ENCODE data around the gene RPL32. TPM values are rescaled to one million over a fixed set of nuclear protein-coding genes. Genes with fewer than 3 reads are reported as not detected.

Gene RPL32
- total and polyA plus RNA-seq, 2 of the 4 experiments (the other 2 are of a cell fraction) = 566 to 1,856 TPM

GRCh38 chr3:12866836-12867235, 25.5 kb upstream of the RPL32 start:
- Histone ChIP-seq H3K27me3 (ENCODE audit: control insufficient read depth, insufficient read depth, low read length) (peaks cover 30% of the 10 kb centered on the region), H3K4me1 (ENCODE audit: control insufficient read depth, insufficient read depth, low read length) (no peaks in the 10 kb centered on the region; the same call in 1 of the 2 replicates), H2BK120ac (ENCODE audit: low read depth, low read length) (no peak overlapping the region), H3K4me3 (ENCODE audit: insufficient read depth, low read depth, low read length) (no peak overlapping the region), H2AK9ac (replicated peaks; ENCODE audit: low read depth, low read length, poor library complexity) (no peak overlapping the region), H4K8ac (ENCODE audit: low read depth in 2 of 2, low read length in 2 of 2) (no peak overlapping the region), H2BK20ac (ENCODE audit: low read depth, low read length) (no peak overlapping the region), H3K36me3 (ENCODE audit: control insufficient read depth, insufficient read depth, low read length) (no peaks in the 10 kb centered on the region), H3K9ac (ENCODE audit: low read depth, low read length) (no peak overlapping the region), H2BK15ac (ENCODE audit: low read depth, low read length) (no peak overlapping the region), H4K20me1 (ENCODE audit: insufficient read depth, low read length) (no peaks in the 10 kb centered on the region), H3K4me2 (ENCODE audit: low read depth, low read length) (no peak overlapping the region), H3K4ac (ENCODE audit: low read depth, low read length) (no peak overlapping the region), H3K14ac (replicated peaks; ENCODE audit: low read depth, low read length) (no peak overlapping the region), H4K91ac (ENCODE audit: insufficient read depth, low read depth, low read length) (no peak overlapping the region), H2AK5ac (ENCODE audit: low read depth, low read length) (no peak overlapping the region), H3K18ac (ENCODE audit: low read depth, low read length) (no peak overlapping the region), H3K79me1 (ENCODE audit: low read depth in 1 of 2, low read length in 2 of 2) (no peaks in the 10 kb centered on the region), H3K9me1 (ENCODE audit: insufficient read depth, low read length) (no peaks in the 10 kb centered on the region; the same call in 1 of the 2 replicates), H3K9me3 (ENCODE audit: control insufficient read depth, insufficient read depth, low read length) (peaks cover 7% of the 10 kb centered on the region), H2BK5ac (ENCODE audit: low read depth, low read length, poor library complexity, severe bottlenecking) (no peak overlapping the region), H4K5ac (ENCODE audit: low read depth, low read length) (no peak overlapping the region), H3K23ac (ENCODE audit: low read depth, low read length) (no peak overlapping the region), H3K56ac (ENCODE audit: extremely low read depth, insufficient read depth, low read length) (no peak overlapping the region), H3K27ac (ENCODE audit: insufficient read depth, low read length) (no peak overlapping the region), H2AFZ (replicated peaks; ENCODE audit: low read length, poor library complexity) (no peak overlapping the region)
- CTCF ChIA-PET = no interaction called here
- WGBS, 2 experiments (ENCODE audit: extremely low coverage in 2 of 2, insufficient read length in 1 of 2) = no CpG with 5 or more reads among the region's 6 CpGs
- TF ChIP-seq RAD21 (IDR thresholded peaks at IDR 0.05; ENCODE audit: low read length) (no peak), CTCF (conservative IDR thresholded peaks at IDR 0.05; ENCODE audit: low read depth, low read length) (no peak), CHD1 (IDR thresholded peaks at IDR 0.05; ENCODE audit: low read depth, low read length) (no peak), CEBPB (IDR thresholded peaks at IDR 0.05; ENCODE audit: low read depth, low read length) (no peak), USF2 (IDR thresholded peaks at IDR 0.05; ENCODE audit: low read depth, low read length) (no peak), SMC3 (IDR thresholded peaks at IDR 0.05; ENCODE audit: low read depth, low read length) (no peak), FOS (IDR thresholded peaks at IDR 0.05; ENCODE audit: low read depth, low read length) (no peak), MAZ (IDR thresholded peaks at IDR 0.05; ENCODE audit: borderline replicate concordance, low read depth, low read length) (no peak)
- DNase-seq (no peak), ATAC-seq (ENCODE audit: low read depth) (no peak)
- dilution Hi-C loops (cut with HindIII; ENCODE audit: low sequenced_read_pairs, unreplicated experiment) = no loop called here
- POLR2A ChIA-PET (ENCODE audit: unreplicated experiment) = no interaction called here
- in situ Hi-C loops (cut with MboI; ENCODE audit: low sequenced_read_pairs) = no loop called here
- intact Hi-C loops (cut with micrococcal nuclease) = no loop called here
- BruUV-seq (replicated peaks) = no TSS peak
